ENCODE results near the gene VSX1.

GRCh38 chr20:25126204-25127029 is 44.5 kb upstream of the VSX1 start:
- TF ChIP-seq CTCF (IDR thresholded peaks at IDR 0.05; ENCODE audit: low read depth, low read length) (no peak), POLR2A (IDR thresholded peaks at IDR 0.05; ENCODE audit: extremely low read depth, insufficient read length) (no peak), MAX (IDR thresholded peaks at IDR 0.05; ENCODE audit: low read depth, low read length) (no peak), MYC (IDR thresholded peaks at IDR 0.05; ENCODE audit: low read depth, low read length) (no peak)

All from NB4 (cell line).